ENCODE results near the gene DPEP2. TPM values are rescaled to one million over a fixed set of nuclear protein-coding genes. Genes with fewer than 3 reads are reported as not detected.
"Not testable (repeated sequence)": the region's sequence is repeated elsewhere in the genome, so short reads cannot be mapped to it uniquely, and the experiment has no call there.

DPEP2 gene
- total RNA-seq, 4 donors from 2014 or later = 4.0 to 8.7 (median 4.8) TPM

GRCh38 chr16:68003031-68003430 is 3.7 kb upstream of the DPEP2 start:
- TF ChIP-seq, protein P1, sequence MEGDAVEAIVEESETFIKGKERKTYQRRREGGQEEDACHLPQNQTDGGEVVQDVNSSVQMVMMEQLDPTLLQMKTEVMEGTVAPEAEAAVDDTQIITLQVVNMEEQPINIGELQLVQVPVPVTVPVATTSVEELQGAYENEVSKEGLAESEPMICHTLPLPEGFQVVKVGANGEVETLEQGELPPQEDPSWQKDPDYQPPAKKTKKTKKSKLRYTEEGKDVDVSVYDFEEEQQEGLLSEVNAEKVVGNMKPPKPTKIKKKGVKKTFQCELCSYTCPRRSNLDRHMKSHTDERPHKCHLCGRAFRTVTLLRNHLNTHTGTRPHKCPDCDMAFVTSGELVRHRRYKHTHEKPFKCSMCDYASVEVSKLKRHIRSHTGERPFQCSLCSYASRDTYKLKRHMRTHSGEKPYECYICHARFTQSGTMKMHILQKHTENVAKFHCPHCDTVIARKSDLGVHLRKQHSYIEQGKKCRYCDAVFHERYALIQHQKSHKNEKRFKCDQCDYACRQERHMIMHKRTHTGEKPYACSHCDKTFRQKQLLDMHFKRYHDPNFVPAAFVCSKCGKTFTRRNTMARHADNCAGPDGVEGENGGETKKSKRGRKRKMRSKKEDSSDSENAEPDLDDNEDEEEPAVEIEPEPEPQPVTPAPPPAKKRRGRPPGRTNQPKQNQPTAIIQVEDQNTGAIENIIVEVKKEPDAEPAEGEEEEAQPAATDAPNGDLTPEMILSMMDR (IDR thresholded peaks at IDR 0.05) = no peak
- no peak for ATAC-seq (ENCODE audit: low FRiP score)
- no peak for DNase-seq (ENCODE audit: low spot score)

DNA sequence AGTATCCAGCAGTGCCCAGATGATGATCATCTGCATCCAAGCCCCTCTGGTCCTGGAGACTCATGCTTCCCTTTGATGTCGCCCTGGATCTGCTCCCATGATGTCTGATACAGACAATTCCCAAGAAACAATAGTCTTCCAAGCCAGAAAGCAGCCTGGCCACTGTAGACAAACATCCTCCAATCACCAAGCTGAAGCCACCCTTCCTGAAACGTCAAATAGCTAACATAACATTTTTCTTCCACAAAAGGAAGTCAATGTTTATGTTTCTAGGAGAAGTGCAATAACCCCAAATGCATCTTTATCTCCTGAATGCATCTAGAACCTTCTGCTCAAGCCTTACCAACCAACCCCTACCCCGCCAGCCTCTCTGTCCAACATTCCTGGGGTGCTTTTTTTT is 1.2 kb upstream of the DPEP2 start:
- ATAC-seq (ENCODE audit: low FRiP score) = no peak
- DNase-seq (ENCODE audit: low spot score) = no peak
- TF ChIP-seq, protein P1 (IDR thresholded peaks at IDR 0.05) = no peak

DNA sequence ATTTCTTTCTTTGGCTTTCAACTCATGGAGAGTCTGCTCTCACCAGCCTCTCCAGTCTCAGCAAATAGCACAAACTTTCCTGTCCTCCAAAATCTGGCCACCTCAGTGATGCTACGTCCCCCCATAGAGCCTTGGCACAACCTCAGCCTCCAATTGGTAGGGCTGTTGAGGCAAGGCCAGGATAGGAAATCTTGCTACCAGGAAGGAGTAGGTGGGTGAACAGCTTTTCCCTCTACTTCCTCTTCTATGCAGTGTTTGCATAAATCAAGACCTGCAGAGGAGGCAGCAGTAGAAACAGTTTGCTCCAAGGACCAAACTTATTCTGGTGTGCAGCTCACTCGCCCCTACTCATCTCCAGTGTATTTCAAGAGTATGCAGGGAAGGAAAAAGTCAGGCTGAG is 701 bp upstream of the DPEP2 start:
- no peak for ATAC-seq (ENCODE audit: low FRiP score)
- no peak for DNase-seq (ENCODE audit: low spot score)
- TF ChIP-seq, protein P1 (IDR thresholded peaks at IDR 0.05) = no peak

DNA sequence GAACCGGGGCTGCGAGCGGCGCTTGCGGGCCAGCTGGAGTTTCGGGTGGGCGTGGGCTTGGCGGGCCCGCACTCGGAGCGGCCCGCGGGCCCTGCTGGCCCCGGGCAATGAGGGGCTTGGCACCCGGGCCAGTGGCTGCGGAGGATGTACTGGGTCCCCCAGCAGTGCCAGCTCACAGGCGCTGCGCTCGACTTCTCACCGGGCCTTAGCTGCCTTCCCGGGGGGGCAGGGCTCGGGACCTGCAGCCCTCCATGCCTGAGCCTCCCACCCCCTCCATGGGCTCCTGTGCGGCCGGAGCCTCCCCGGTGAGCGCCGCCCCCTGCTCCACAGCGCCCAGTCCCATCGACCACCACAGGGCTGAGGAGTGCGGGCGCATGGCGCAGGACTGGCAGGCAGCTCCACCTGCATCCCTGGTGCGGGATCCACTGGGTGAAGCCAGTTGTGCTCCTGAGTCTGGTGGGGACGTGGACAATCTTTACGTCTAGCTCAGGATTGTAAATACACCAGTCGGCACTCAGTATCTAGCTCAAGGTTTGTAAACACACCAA is 979 bp downstream of the DPEP2 start:
- DNase-seq (ENCODE audit: low spot score); ATAC-seq (ENCODE audit: low FRiP score): not testable (repeated sequence)

DNA sequence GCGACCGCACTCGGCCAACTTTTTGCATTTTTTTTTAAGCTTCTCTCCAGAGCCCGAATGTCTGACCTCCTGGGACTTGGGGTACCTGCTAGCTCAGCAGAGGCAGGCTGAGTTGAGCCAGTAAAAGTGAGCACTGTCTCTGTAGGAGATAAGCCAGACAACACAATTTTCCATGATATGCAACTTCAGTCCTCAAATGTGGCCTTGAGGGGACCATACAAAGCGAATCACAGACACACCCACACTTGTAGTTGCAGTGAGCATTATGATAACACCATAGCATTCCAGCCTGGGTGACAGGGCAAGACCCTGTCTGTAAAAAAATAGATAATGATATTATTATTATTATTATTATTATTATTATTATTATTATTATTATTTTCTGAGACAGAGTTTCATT is 2.6 kb downstream of the DPEP2 start:
- DNase-seq (ENCODE audit: low spot score) = no peak
- ATAC-seq (ENCODE audit: low FRiP score) = no peak
- TF ChIP-seq, protein P1 (IDR thresholded peaks at IDR 0.05) = no peak

GRCh38 chr16:67995423-67995822 is 3.9 kb downstream of the DPEP2 start:
- no peak for ATAC-seq (ENCODE audit: low FRiP score)
- TF ChIP-seq, protein P1 (IDR thresholded peaks at IDR 0.05) = no peak
- no peak for DNase-seq (ENCODE audit: low spot score)

DNA sequence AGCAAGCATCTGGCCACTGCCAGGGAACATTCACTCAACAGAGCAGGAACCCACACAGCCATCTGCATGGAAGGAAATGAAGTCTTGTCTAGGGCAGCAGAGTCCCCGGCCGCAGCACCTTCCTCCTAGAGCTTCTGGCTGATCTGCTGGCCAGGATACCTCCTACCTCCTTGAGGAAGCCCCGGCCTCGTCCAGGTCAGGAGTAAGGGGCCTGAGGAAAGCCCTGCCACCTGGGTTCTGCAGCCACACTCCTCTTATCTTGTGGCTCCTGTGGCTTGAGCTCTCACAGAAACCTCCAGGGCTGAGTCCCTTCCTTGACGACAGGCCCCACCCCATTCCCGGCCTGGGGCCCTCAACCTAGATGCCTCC is 5.3 kb downstream of the DPEP2 start:
- not testable (repeated sequence) for ATAC-seq (ENCODE audit: low FRiP score)

DNA sequence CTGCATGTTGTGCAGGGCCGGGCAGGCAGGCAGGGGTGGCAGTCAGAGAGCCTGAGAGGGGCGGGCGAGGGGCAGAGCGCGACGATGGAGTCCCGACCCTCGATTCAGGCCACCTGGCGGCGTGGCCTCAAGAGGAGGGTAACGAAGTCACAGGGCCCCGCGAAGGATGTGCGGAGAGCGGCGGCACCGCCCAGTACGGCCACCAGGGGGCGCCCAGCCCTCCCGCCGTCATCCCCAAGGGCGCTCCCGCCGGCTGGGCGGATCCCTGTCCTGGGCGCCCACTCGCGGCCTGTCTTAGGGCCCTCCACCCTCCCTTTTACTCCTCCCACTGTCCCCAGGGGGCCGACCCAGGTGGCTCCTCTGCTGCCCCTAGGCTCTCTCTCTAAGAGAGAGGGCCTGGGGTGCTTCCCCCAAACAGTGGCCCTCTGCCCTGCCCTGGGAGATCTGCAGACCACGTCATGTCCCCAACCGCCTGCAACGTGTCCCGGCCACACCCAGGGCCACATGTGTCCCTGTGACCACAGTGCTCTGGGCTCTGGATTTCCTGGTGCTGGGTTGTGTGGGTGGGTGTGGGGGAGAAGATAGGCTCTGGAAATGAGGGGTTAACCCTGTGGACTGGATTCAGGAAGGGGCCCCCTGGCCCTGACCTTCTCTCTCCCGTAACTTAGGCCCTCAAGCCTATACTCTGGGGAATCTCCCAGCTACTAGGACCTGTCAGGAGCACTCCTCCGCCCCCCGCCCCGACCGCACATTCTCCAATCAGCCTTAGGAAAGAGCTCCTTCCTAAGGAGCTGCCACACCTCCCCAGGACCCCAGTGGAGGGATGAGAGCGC is 5.9 kb downstream of the DPEP2 start:
- TF ChIP-seq, protein P1 (IDR thresholded peaks at IDR 0.05) = peak in 2 of 3 donors; percentile 88 to 98

More for the DNA sequence above, 5.3 kb downstream of the DPEP2 start:
- not testable (repeated sequence) for DNase-seq (ENCODE audit: low spot score)

More for the DNA sequence above, 5.9 kb downstream of the DPEP2 start:
- peak; percentile 89 for ATAC-seq (ENCODE audit: low FRiP score)
- peak; percentile 57 for DNase-seq (ENCODE audit: low spot score)
